Sigmoid colon (tissue), 4 donors: ENCODE results near the gene DHH.

Experiments
- CTCF ChIP-seq, 4 experiments: fragments of 450-650 bp in 3 of 4; fragments of 200-600 bp in 1 of 4; IDR thresholded peaks; one replicate each; pipeline ENCODE4 v1.5.1; 2016 to 2019; ENCODE audit warnings: antibody characterized with exemption in 4 of 4, mild to moderate bottlenecking in 3 of 4, moderate library complexity in 2 of 4
- EP300 ChIP-seq, 4 donors: sonication (generic); formaldehyde crosslinking; IDR thresholded peaks; one replicate each; pipeline ENCODE4 v1.6.1; 2017; ENCODE audit warnings: antibody characterized with exemption in 4 of 4
- POLR2A ChIP-seq, 2 donors: fragments of 450-650 bp; IDR thresholded peaks; one replicate each; pipeline ENCODE4 v1.6.1; 2016; ENCODE audit warnings: antibody characterized with exemption in 2 of 2, mild to moderate bottlenecking in 2 of 2, moderate library complexity in 2 of 2
- POLR2AphosphoS5 ChIP-seq, 4 donors: sonication (generic); formaldehyde crosslinking; IDR thresholded peaks; one replicate each; pipeline ENCODE4 v1.6.1; 2017; ENCODE audit warnings: antibody characterized with exemption in 4 of 4

- no peak for TF ChIP-seq POLR2A (IDR thresholded peaks at IDR 0.05)
- TF ChIP-seq CTCF (IDR thresholded peaks at IDR 0.05), result no peak
- TF ChIP-seq POLR2AphosphoS5 (IDR thresholded peaks at IDR 0.05), result no peak
- no peak for TF ChIP-seq EP300 (IDR thresholded peaks at IDR 0.05)
Measured at GRCh38 chr12:49126852-49127763, 32.5 kb upstream of the DHH start.
